Stimulated activated CD8-positive, alpha-beta memory T cell treated with anti-CD3 and anti-CD28 coated beads, Interleukin-4, amount 100 ng/mL, for 24 hours (primary cell): ENCODE data around the gene SMC2.

Source experiments
- DNase-seq: peaks from one replicate; pipeline ENCODE4 v3.0.0-alpha.2; 2020; ENCODE audit warnings: low read depth

The SMC2 gene

GRCh38 chr9:104093647-104094533, at the start of gene SMC2:
TSS of gene SMC2 (plus strand) at chr9:104094309. CDS start at chr9:104095385, 1,076 bp downstream.
- peak; percentile 91 for DNase-seq

- no peak for DNase-seq
Measured at GRCh38 chr9:104068546-104068945, 25.6 kb upstream of the SMC2 start.

- DNase-seq: no peak
Measured at GRCh38 chr9:104069288-104069687, 24.8 kb upstream of the SMC2 start.

GRCh38 chr9:104071589-104071988, 22.5 kb upstream of the SMC2 start:
- no peak for DNase-seq

- DNase-seq: no peak
Measured at GRCh38 chr9:104073098-104073769, 20.9 kb upstream of the SMC2 start.

GRCh38 chr9:104073770-104074133, 20.4 kb upstream of the SMC2 start:
- DNase-seq: no peak

DNA sequence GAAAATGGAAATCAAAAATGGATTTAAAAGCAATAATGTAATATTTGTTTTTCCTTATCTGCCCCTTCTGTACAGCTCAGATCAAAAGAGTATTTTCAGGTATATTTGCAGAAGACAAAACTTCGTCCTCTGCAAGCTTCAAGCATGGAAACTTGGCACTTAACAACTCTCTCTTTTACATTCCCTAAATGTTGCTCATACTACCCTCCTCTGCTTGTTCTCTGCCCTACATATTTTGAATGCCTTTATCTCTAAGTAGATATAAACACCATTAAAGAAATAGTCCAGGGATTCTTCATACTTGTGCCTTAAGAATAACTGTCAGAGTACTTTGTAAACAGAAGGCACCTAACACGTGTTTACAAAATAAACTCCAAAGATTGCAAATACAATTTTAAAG, 19.2 kb upstream of the SMC2 start:
- no peak for DNase-seq

- no peak for DNase-seq
Measured at GRCh38 chr9:104075801-104076753, 18.0 kb upstream of the SMC2 start.

DNA sequence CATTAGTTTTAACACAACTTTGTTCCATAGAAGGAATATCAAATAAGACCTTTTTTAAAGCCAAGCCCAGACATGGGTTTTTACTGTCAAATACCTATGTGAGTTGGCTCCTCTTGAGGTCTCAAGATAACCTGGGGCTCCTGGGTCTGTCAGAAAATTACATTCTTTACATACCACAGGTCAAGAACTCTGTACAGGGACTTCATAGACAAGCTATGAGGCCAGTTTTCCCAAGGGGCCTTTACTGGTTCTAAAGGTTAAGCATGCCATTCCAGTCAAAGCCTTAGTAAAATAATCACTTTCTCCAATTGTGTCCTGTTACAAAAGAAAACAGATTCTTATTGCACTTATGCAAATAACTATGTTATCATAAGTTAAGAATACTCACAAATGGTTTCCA, 15.5 kb upstream of the SMC2 start:
- no peak for DNase-seq

GRCh38 chr9:104080983-104081382, 13.1 kb upstream of the SMC2 start:
- no peak for DNase-seq

DNA sequence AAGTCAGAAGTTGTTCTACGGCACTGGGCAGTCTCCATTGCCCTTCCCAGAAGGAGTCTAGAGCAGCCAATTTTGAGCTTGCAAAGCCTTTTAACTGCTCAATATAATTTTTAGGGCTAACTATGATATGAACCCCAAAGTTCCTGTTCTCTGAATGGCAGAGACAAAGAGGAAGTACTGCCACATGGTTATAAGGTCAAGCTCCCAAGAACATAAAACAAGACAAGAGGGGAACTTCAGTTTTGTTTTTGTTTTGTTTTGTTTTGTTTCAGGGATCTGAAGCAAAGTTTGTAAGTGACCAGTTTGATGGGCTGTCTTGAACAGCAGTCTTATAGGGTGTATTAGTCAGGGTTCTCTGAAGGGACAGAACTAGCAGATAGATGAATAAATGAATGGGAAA, 11.9 kb upstream of the SMC2 start:
- DNase-seq: no peak

DNA sequence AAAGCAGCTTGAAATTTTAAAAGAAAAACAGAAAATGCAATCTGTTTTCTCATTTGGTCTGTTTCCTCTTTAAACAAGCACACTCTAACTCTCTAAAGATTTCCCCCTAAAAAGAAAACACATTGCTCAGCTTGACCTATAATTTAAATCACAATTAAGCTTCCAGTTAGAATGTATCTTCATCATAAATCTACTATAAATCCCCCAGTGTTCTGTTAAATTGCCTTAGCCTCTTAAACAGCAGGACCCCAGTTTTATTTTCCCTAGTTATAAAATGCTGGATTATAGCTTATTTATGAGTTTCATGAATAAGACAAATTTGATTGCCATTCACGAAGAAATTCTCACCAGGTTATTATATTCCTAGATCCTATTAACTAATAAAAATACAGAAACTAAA, 8.6 kb upstream of the SMC2 start:
- no peak for DNase-seq

- DNase-seq: no peak
Measured at GRCh38 chr9:104087894-104088293, 6.2 kb upstream of the SMC2 start.

GRCh38 chr9:104088416-104088815, 5.7 kb upstream of the SMC2 start:
- DNase-seq: no peak

DNA sequence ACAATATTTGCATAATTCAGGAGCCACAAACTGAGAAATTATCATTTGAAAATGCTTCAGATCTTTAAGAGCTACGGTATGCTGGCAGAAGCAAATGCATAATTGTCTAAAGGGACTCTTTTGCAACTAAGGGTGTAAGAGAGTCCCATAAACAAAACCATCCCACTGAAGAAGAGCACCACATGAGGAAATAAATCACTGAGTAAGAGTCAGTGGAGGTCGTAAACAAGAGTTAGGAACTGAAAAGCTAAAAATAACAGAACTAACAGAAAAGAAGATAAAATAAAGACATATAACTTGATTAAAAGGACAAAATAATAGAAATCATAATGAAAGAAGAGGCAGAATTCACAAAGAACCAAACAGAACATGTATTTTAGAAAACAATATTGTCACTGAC, 3.5 kb upstream of the SMC2 start:
- no peak for DNase-seq

DNA sequence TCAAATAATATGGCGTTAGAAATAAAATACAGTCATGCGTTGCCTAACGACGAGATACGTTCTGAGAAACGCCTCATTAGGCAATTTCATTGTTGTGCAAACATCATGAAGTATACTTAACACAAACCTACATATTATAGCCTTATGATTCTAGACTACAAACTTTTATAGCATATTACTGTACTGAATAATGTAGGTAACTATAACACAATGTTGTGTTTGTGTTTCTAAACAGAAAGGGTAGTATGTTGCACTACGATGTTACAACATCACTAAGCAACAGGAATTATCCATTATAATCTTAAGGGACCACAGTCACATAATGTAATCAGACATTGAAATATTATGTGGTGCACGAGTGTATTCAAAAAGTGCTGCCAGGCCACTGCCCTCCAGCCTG, 3.0 kb upstream of the SMC2 start:
- DNase-seq: no peak

DNA sequence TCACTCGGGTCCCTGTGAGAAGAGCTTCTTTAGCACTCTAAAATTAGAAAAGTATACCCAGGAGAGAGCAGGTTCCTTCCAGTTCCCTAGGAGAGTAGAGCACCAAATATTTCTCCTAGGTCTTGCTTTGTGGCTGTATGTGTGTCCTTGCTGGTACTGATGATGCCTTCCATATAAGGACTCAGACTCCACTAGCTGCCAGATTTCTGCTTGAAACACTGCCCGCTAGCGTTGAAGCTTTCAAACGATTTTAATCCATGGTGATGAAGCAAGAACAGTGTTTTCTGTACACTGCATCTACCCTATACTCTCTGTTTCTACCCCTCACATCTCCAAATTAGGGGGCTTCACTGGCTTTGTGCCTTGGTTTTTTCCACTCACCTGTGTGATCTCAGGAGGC, 2.4 kb upstream of the SMC2 start:
- DNase-seq: no peak

DNA sequence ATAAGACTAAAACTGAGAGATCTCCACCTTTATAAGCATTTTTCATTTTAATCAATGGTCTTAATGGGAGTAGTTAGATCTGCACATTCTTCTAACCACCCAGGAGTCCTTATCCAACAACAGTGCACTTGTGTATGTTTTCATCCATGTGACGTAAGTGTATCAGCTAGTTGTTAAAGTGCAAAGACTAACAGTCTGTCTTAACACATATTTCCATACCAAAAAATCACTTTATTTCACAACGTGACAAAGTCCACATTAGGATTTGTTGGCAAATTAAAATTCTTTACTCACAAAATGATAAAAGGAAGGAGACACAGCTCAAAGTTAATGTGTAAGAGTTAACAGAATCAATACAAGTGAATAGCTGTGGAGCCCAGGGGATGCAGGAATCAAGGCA, 1.9 kb upstream of the SMC2 start:
- no peak for DNase-seq

GRCh38 chr9:104092875-104093600, 1.1 kb upstream of the SMC2 start:
- DNase-seq: no peak

DNA sequence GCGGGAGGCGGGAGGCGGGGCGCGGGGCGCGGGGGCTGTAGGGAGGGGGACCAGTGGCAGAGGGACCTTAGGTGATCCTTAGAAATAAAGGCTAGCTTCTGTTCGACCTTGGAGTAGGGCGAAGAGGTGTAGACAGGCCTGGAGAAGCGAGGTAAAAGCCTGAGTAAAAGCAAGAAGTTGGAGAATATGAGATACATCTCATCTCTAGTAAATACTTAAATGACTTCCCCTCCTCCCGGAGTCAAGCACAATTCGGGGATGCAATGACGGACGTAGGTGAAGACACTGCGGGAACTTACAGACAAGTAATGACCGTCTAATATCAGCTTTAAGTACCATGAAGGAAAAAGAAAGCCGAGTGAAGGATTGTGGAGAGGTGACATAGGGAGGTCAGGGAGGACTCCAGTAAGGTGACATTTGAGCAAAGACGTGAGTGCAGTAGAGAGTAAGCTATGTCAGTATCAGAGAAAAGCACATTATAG, 466 bp downstream of the SMC2 start:
- no peak for DNase-seq

GRCh38 chr9:104099630-104100029, 5.5 kb downstream of the SMC2 start:
- DNase-seq: no peak

- no peak for DNase-seq
Measured at GRCh38 chr9:104104360-104104759, 10.3 kb downstream of the SMC2 start.
